Naive thymus-derived CD8-positive, alpha-beta T cell (primary cell): ENCODE results near the gene TGFB3. TPM values are rescaled to one million over a fixed set of nuclear protein-coding genes. Genes with fewer than 3 reads are reported as not detected.

Source experiments
- ATAC-seq, 2 donors: fragments of 150-1000 bp; cut with Tn5 transposase in 1 of 2; sonication (Bioruptor Pico), chemical (Tn5 transposase) in 1 of 2; 1 replicate in 1 of 2; 2 replicates in 1 of 2; pipeline ENCODE4 v1.10.0; 2021; ENCODE audit warnings: mild to moderate bottlenecking in 2 of 2, moderate library complexity in 2 of 2
- POLR2A ChIA-PET: fragments of 350-600 bp; sonication (Branson Sonifier 250); formaldehyde crosslinking; loops from one replicate; lab custom pipeline; 2021; ENCODE audit warnings: antibody characterized with exemption; lab: Charles Lee
- DNase-seq, 10 donors: peaks; one replicate each; pipeline versions ENCODE4 v3.0.0 to v3.0.0-alpha.2; 2020 to 2022
- H3K27ac Mint-ChIP-seq, 10 donors: one replicate each; pipeline ENCODE4 v1.8.0; 2020 to 2022; ENCODE audit warnings: mild to moderate bottlenecking in 10 of 10, mixed read lengths in 10 of 10, moderate library complexity in 4 of 10, inconsistent platforms in 1 of 10
- H3K27me3 Mint-ChIP-seq, 5 donors: one replicate each; pipeline ENCODE4 v1.8.0; 2021 to 2022; ENCODE audit warnings: mixed read lengths in 5 of 5
- H3K36me3 Mint-ChIP-seq, 3 donors: one replicate each; pipeline ENCODE4 v1.8.0; 2020 to 2022; ENCODE audit warnings: mixed read lengths in 3 of 3, mild to moderate bottlenecking in 2 of 3, inconsistent platforms in 1 of 3
- H3K4me1 Mint-ChIP-seq, 4 donors: one replicate each; pipeline ENCODE4 v1.8.0; 2021 to 2022; ENCODE audit warnings: mixed read lengths in 4 of 4
- H3K4me3 Mint-ChIP-seq, 10 donors: one replicate each; pipeline ENCODE4 v1.8.0; 2020 to 2022; ENCODE audit warnings: mild to moderate bottlenecking in 10 of 10, mixed read lengths in 10 of 10, moderate library complexity in 6 of 10, inconsistent platforms in 1 of 10
- H3K9me3 Mint-ChIP-seq, 9 donors: one replicate each; pipeline ENCODE4 v1.8.0; 2020 to 2022; ENCODE audit warnings: mixed read lengths in 9 of 9, mild to moderate bottlenecking in 3 of 9, inconsistent platforms in 1 of 9, moderate library complexity in 1 of 9
- polyA plus RNA-seq, 3 donors: library from polyadenylated mRNA; unstranded; fragments of 300-500 nt; fragmentation: Illumina TruSeq; gene quantifications; one replicate each; pipeline ENCODE4 v1.2.3, GENCODE V29; 2021
- total RNA-seq, 8 experiments: library from RNA in 2 of 8; stranded (reverse) in 2 of 8; gene quantifications; one replicate each; pipeline ENCODE4 v1.2.3 and lab custom pipeline; 2021 to 2026

TGFB3 gene
- total and polyA plus RNA-seq, 5 experiments from 2014 or later: 0.30 to 9.6 (median 4.9) TPM; not detected in 1

GRCh38 chr14:75984674-75985073 lies 2.9 kb upstream of the TGFB3 start:
- ATAC-seq (no peak), DNase-seq (no peak)
- POLR2A ChIA-PET: interaction anchor here (1.3 kb wide), 1 partner anchor 78 kb away, joined by 3 read pairs; no protein-coding TSS in a partner anchor
- H3K36me3 Mint-ChIP-seq: peaks cover 0 to 4% (median 0%) of the 10 kb centered on the region in 3 donors
- H3K4me3 Mint-ChIP-seq: peak overlapping the region in 6 of 10 donors; percentile 40 to 93 (median 87)
- peak overlapping the region; percentile 41 to 95 (median 92) for H3K27ac Mint-ChIP-seq
- peaks cover 17 to 48% (median 39%) of the 10 kb centered on the region in 4 donors for H3K4me1 Mint-ChIP-seq
- H3K9me3 Mint-ChIP-seq: no peaks in the 10 kb centered on the region
- H3K27me3 Mint-ChIP-seq: no peaks in the 10 kb centered on the region

DNA sequence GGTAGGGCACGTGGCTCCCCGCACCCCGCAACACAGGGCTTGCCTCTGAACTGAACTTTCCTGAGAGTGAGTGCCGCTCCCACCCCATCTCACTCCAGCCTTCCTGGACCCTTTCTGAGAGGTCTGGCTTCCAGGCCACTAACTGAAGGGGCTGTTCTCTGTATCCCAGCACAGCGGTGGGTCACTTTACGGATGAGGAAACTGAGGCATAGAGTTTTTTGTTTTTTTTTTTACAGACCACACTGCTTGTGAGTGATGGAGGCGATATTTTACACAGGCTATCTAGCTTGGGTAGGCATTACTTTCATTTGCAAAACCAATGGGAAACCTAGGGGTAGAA lies 1.2 kb upstream of the TGFB3 start:
- ATAC-seq (peak in 1 of 2 donors; percentile 3), DNase-seq (no peak)
- H3K9me3 Mint-ChIP-seq: no peaks in the 10 kb centered on the region
- POLR2A ChIA-PET: interaction anchor here (0.9 to 1.3 kb wide), 5 partner anchors 76 to 405 kb away, joined by 3 to 6 read pairs (median 4); partner anchors contain the start of genes ERG28 and TTLL5
- H3K27ac Mint-ChIP-seq: peak overlapping the region in 8 of 10 donors; percentile 55 to 97 (median 73)
- H3K27me3 Mint-ChIP-seq: no peaks in the 10 kb centered on the region
- peaks cover 26 to 65% (median 55%) of the 10 kb centered on the region in 4 donors for H3K4me1 Mint-ChIP-seq
- H3K4me3 Mint-ChIP-seq: peak overlapping the region; percentile 67 to 88 (median 78)
- no peaks in the 10 kb centered on the region for H3K36me3 Mint-ChIP-seq

DNA sequence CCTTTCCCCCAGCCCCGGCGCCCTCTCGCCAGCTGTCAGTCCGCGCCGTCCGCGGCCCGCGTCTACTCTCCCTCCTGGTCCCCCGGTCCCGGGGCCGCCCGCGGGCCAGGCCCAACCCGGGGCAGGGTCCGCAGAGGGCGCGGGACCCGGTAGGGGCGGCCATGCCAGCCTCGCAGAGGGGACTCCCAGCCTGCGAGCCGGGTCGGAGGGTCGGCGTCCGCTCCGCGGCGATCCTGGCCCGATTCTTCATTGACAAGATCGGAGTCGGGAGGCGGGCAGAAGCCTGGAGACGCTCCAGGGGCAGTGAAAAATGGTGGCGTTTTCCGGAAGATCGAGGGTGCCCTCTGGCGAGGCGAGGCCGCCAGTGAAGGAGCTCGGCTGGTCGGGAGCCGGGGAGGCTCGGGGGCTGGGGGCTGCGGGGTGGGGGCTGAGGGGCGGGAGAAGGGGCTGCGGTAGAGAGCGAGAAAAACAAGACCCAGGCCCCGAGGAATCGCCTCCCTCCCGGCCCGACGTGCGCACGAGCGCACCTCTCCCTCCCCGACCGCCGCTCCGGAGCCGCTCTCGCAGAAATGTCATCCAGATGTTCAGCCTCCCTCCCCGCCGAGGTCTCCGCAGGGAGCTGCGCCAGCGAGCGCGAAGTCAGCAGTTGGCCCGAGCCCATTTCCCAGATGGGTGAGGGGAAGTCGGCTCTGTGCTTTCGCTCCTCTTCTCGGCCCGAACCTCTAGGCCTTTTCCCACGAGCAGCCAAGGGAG lies 647 bp upstream of the TGFB3 start:
- Mint-ChIP-seq H3K27ac (peak overlapping the region in 9 of 10 donors; percentile 89 to 97 (median 93)), H3K4me3 (peak overlapping the region; percentile 75 to 95 (median 88)), H3K9me3 (no peaks in the 10 kb centered on the region), H3K36me3 (no peaks in the 10 kb centered on the region), H3K4me1 (peaks cover 26 to 69% (median 57%) of the 10 kb centered on the region in 4 donors), H3K27me3 (no peaks in the 10 kb centered on the region)
- DNase-seq (peak; percentile 64 to 89 (median 77)), ATAC-seq (peak; percentile 69 to 75)
- POLR2A ChIA-PET: interaction anchor here (0.9 to 1.3 kb wide), 6 partner anchors 76 to 405 kb away, joined by 3 to 6 read pairs (median 4); partner anchors contain the start of genes ERG28 and TTLL5

DNA sequence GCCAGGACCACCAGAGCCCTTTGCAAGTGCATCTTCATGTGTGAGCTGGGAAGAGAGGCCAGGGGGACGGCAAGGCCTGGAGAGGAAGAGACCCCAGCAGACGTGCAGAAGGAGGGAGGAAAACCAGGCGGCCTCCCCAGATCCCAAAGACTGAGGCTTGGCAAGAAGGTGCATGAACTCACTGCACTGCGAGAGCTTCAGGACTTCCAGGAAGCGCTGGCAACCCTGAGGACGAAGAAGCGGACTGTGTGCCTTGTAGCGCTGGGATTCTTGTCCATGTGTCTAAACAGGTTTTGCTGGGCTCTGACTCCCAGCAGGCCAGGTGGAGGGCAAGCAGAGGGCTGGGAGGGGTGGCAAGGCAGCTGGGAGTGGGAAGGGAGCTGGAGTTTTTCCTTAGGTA lies 939 bp downstream of the TGFB3 start:
- Mint-ChIP-seq H3K4me3 (peak overlapping the region; percentile 64 to 91 (median 86)), H3K4me1 (peaks cover 19 to 57% (median 47%) of the 10 kb centered on the region in 4 donors), H3K36me3 (no peaks in the 10 kb centered on the region), H3K9me3 (no peaks in the 10 kb centered on the region), H3K27me3 (no peaks in the 10 kb centered on the region), H3K27ac (peak overlapping the region in 8 of 10 donors; percentile 67 to 97 (median 93))
- ATAC-seq (no peak), DNase-seq (no peak)
- POLR2A ChIA-PET: interaction anchor here (0.9 to 1.2 kb wide), 2 partner anchors 75 to 273 kb away, joined by 3 to 6 read pairs; no protein-coding TSS in a partner anchor

DNA sequence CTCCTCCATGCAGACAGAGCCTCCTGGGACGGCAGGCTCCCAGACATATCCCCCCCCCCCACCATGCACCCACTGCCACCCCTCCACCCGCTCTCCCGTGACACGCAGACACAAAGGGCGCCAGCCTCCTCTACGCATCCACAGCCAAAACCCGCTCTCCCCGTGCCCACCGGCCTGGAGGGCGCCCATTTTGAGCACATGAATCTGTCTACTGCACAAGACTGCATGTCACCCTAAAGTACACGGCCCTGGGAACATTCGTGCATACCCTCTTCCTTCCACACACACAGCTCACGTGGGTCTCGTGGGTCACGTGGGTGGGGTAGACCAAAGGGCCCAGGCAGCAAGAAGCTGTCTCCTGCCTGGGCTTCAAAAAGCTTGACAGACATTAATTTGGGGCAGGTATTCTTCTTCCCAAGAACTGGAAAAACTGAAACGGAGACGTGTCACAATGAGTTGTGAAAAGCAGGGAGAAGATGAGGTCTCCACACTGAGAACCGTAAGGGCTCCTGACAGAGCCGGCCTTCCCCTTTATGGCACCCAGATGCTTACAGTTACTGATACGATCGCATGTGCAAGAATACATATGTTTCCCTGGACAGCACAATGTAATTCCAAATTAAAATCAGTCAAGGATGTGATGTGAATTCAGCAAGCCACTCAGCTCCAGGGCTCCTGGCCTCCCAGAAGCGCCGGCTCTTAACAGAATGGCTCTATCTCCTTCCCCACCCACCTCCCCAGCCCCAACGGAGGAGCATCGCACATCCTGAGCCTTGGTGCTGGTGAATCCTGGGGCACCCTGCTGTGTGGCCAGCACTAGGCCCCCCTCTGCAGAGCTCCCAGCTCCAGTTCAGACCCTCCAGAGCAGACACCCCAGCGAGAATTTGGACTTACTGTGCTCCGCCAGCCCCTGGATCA lies 1.9 kb downstream of the TGFB3 start:
- POLR2A ChIA-PET: interaction anchor here (1.2 kb wide), 1 partner anchor 74 kb away, joined by 6 read pairs; no protein-coding TSS in a partner anchor
- Mint-ChIP-seq H3K4me3 (peak overlapping the region in 6 of 10 donors; percentile 15 to 86 (median 66)), H3K27ac (peak overlapping the region in 7 of 10 donors; percentile 35 to 92 (median 62)), H3K36me3 (peaks cover 0 to 2% (median 0%) of the 10 kb centered on the region in 3 donors), H3K27me3 (no peaks in the 10 kb centered on the region), H3K9me3 (no peaks in the 10 kb centered on the region), H3K4me1 (peaks cover 19 to 48% (median 42%) of the 10 kb centered on the region in 4 donors)
- no peak for ATAC-seq
- DNase-seq: no peak

DNA sequence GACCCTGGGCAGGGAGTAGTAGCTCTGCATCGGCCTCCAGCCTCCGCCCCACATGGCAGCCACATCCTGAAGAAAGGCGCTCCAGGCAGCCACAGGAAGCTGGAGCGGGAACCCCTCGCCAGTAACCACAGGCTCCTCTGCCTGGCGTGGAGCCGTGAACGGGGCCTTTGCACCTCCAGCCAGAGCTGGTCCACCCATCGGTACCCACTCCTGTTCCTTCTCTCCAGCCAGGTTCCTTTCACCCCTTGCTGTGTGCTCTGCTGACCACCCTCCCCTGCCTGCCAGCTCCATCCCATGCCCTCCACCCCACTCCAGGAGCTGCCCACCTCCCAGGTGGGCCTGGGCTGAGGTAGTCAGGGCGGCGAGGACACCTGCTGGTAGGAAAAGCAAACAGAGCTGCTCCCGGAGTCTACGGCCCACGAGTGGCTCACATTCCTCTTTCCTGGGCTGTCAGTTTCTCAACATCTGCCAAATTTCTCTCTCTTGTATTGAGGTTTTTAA lies 2.7 kb downstream of the TGFB3 start:
- DNase-seq: peak in 4 of 10 donors; percentile 12 to 19 (median 14)
- POLR2A ChIA-PET: no interaction called here
- peak overlapping the region in 6 of 10 donors; percentile 15 to 66 (median 48) for H3K4me3 Mint-ChIP-seq

DNA sequence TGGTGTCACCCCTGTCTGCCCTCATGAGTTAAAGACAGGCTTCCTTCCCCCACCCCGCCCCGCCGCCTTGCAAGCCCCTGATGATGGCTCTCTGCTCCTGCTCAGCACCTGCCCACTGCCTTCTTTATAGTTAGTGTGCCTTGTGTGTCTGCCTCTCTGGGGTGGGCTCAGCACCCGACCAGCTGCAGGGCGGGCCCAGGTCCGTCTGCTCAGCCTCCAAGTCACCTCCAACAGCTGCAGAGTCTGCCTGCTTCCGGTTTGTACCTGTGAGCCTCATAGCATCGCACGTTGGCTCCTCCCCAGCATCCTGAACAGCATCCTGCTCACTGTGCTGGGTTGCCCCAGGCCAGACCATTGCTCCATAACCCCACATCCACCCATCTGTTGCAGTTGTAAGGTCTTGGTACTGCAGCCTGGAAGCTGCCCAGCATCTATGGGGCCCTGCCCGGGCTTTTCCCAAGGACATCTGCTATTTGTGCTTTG lies 3.5 kb downstream of the TGFB3 start:
- H3K4me1 Mint-ChIP-seq: peaks cover 19 to 47% (median 42%) of the 10 kb centered on the region in 4 donors
- H3K27ac Mint-ChIP-seq: peak overlapping the region in 9 of 10 donors; percentile 72 to 94 (median 90)
- no peaks in the 10 kb centered on the region for H3K9me3 Mint-ChIP-seq
- ATAC-seq (peak in 1 of 2 donors; percentile 46), DNase-seq (peak in 5 of 10 donors; percentile 21 to 48 (median 36))
- H3K4me3 Mint-ChIP-seq: peak overlapping the region in 6 of 10 donors; percentile 27 to 70 (median 54)
- H3K36me3 Mint-ChIP-seq: peaks cover 0 to 2% (median 0%) of the 10 kb centered on the region in 3 donors
- POLR2A ChIA-PET: no interaction called here
- H3K27me3 Mint-ChIP-seq: no peaks in the 10 kb centered on the region

More for the DNA sequence above, 2.7 kb downstream of the TGFB3 start:
- Mint-ChIP-seq H3K27ac (peak overlapping the region in 6 of 10 donors; percentile 39 to 68 (median 60)), H3K27me3 (no peaks in the 10 kb centered on the region), H3K4me1 (peaks cover 19 to 47% (median 42%) of the 10 kb centered on the region in 4 donors), H3K36me3 (peaks cover 0 to 2% (median 0%) of the 10 kb centered on the region in 3 donors), H3K9me3 (no peaks in the 10 kb centered on the region)
- no peak for ATAC-seq

DNA sequence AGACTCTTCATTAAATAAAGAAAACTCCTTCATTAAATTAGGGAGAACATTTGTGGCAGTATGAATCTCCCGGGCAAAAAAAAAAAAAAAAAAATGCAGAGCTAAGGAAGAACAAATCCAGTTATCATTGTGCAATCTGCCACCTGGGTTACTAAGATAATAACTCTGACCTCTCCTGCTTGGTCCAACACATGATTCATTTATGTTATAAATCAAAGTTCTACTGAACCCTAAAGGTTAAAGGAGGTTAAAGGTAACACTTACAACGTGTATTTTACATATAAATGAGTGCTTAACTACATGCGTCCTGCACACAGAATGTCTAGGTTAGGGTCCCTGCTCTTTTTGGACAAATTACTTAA lies 4.2 kb downstream of the TGFB3 start:
- POLR2A ChIA-PET: no interaction called here
- H3K27ac Mint-ChIP-seq: peak overlapping the region in 1 of 10 donors; percentile 74
- no peaks in the 10 kb centered on the region for H3K9me3 Mint-ChIP-seq
- ATAC-seq (no peak), DNase-seq (no peak)
- peaks cover 0 to 2% (median 0%) of the 10 kb centered on the region in 3 donors for H3K36me3 Mint-ChIP-seq
- no peak overlapping the region for H3K4me3 Mint-ChIP-seq
- H3K4me1 Mint-ChIP-seq: peaks cover 19 to 44% (median 41%) of the 10 kb centered on the region in 4 donors
- no peaks in the 10 kb centered on the region for H3K27me3 Mint-ChIP-seq

DNA sequence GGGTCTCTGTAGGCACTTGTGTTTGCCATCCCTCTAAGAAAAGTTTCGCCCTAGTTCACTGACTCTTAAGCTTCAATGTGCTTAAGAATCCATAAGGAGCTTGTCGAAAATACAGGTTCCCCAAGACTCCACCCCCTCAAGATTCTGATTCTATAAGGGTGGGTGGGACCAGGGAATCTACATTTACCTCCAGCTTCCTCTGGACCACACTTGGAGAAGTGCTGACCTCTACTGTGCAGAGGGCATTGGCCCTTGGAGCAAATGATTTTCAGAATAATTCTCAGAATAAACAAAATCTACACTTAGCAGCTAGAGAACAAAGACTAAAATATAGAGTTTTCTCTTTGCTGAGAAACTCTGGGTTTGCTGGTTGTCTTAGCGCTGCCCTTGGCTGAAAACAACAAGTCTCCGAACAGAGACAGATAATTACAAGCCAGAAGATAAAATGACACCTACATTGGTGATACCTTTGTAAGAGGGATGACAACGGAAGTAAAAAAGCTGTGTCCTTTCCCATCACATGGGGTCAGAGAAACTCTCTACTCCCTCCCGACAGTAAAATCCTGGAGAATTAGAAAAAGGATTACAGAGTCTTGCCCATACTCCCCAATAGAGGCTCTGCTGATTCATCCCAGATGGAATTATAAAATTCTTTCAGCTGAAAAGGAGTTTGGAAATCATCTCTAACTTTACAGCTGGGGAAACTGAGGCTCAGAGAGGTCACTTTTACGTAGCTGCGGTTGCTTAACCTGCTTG lies 4.8 kb downstream of the TGFB3 start:
- H3K36me3 Mint-ChIP-seq: peaks cover 0 to 2% (median 0%) of the 10 kb centered on the region in 3 donors
- H3K4me3 Mint-ChIP-seq: no peak overlapping the region

DNA sequence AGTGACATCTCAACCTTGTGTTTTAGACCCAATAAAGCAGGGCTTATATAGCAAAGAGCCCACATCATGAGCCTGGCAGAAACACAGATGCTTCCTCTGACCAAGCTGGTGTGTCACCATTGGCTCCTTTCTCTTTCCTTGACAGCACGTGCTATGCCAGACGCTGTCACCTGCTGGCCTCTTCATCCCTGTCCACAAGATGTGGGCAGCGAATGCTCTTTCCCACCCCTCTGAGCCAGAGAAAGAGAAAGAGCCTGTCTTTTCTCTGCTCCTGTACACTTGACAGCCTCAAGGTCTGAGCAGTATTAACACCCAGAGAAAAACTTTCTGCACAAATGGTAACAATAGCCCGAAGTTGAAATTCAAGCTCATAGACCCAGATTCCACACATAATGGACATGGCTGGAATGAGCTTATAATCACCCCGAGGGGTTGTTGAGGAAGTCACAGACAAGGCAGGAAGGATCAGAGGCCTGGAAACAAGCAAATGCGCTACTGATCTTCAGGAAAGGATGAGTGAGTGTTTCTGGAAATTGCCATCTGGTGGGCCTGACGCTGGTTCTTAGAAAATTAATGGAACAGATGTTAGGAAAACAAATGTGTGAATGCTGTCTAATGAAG lies 8.9 kb downstream of the TGFB3 start:
- H3K4me3 Mint-ChIP-seq: no peak overlapping the region
- H3K27me3 Mint-ChIP-seq: no peaks in the 10 kb centered on the region
- no peak for DNase-seq
- no peaks in the 10 kb centered on the region for H3K9me3 Mint-ChIP-seq
- peaks cover 1 to 7% (median 4%) of the 10 kb centered on the region in 4 donors for H3K4me1 Mint-ChIP-seq
- no peak for ATAC-seq
- POLR2A ChIA-PET: no interaction called here
- H3K27ac Mint-ChIP-seq: no peak overlapping the region
- peaks cover 0 to 17% (median 7%) of the 10 kb centered on the region in 3 donors for H3K36me3 Mint-ChIP-seq

More for the DNA sequence above, 4.8 kb downstream of the TGFB3 start:
- H3K9me3 Mint-ChIP-seq: no peaks in the 10 kb centered on the region
- no peak for ATAC-seq
- peak overlapping the region in 1 of 10 donors; percentile 27 for H3K27ac Mint-ChIP-seq
- H3K4me1 Mint-ChIP-seq: peaks cover 23 to 44% (median 40%) of the 10 kb centered on the region in 4 donors
- POLR2A ChIA-PET: interaction anchor here (1.2 kb wide), 1 partner anchor 9 kb away, joined by 3 read pairs; the partner anchor contains the start of gene IFT43
- DNase-seq: no peak
- H3K27me3 Mint-ChIP-seq: no peaks in the 10 kb centered on the region

GRCh38 chr14:75971509-75971908 lies 10.3 kb downstream of the TGFB3 start:
- Mint-ChIP-seq H3K4me3 (no peak overlapping the region), H3K27me3 (no peaks in the 10 kb centered on the region), H3K36me3 (peaks cover under 1 to 22% (median 12%) of the 10 kb centered on the region in 3 donors), H3K9me3 (no peaks in the 10 kb centered on the region), H3K4me1 (peaks cover 0 to 7% (median 0%) of the 10 kb centered on the region in 4 donors), H3K27ac (no peak overlapping the region)
- no peak for ATAC-seq
- DNase-seq: no peak
- POLR2A ChIA-PET: no interaction called here
